GM19043 (cell line): ENCODE data around the gene DLGAP1.
"Not testable (repeated sequence)": the region's sequence is repeated elsewhere in the genome, so short reads cannot be mapped to it uniquely, and the experiment has no call there.

Source experiments
- ATAC-seq: cut with Tn5 transposase; IDR thresholded peaks from one replicate; pipeline ENCODE4 v1.9.1; 2021; ENCODE audit warnings: low read depth; ENCODE audit not compliant: unreplicated experiment

The DLGAP1 gene

DNA sequence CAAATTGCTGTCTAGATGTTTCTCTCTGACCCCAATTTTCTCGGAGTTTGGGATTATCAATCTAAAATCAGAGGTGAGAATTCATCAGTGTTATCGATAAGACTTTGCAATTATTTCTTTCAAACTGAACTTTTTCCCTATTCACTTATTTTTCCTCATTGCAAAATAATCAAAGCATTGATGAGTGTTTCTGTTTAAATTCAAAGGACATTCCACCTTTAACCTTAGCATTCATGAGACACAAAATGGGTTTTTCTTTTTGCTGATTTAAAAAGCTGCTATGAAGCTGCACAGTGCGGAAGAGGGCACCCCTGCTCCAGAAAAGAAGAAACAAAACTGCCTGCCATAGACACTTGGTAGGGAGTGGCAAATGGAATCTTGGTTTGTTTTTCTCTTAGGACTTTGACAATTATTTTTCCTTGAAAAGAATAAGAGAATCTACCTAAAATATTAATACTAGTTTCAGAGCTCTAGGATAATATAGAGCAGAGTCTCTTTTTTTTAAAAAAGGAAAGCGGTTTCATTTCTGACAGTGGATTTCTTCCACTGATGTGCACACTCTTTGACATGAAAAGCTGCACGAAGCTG is 801.8 kb downstream of the DLGAP1 start:
- ATAC-seq, result no peak

DNA sequence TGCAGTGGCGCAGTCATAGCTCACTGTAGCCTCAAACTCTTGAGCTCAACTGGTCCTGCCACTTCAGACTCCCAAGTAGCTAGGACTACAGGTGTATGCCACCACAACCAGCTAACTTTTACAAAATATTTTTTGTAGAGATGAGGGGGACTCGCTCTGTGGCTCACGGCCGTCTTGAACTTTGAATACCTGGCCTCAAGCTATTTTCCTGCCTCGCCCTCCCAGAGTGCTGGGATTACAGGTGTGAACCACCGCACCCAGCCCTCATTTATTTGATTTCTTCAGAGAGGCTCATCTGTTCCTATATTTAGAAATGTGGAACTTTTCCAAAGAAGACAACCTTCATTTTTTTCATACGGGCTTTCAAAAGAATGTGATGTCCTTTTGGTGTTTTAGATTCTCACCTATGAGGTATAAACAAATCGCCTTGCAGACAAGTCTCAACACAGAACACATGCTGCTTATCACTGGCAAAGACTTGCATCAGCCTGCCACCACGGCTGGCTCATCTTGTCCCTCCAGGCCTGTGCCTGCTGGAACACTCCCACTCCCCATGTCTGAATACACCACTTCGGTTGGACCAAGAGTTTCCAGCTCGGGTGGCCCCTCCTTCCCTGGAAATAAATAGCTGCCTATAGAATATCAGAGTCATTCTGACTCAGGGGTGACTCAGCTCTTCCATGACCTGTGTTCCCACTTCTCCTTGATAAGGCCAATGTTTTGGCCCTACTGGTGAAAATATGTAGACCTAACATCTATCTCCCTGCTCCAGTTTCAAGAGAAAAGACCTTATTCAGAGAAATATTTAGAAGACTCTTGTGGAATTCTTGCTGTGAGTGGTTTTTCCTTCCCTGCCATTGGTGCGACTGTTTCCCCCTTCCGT is 802.5 kb downstream of the DLGAP1 start:
- no peak for ATAC-seq

DNA sequence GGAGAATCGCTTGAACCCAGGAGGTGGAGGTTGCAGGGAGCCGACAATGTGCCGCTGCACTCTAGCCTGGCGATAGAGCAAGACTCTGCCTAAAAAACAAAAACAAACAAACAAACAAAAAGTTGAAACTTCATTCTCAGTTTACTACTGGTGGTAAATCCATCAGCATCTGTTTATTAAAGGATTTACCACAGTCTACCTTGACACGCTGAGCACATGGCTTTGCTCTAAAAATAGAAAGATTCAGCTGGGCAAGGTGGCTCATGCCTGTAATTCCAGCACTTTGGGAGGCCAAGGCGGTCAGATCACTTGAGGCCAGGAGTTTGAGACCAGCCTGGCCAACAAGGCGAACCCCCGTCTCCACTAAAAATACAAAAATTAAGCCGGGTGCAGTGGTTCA is 803.8 kb downstream of the DLGAP1 start:
- no peak for ATAC-seq

DNA sequence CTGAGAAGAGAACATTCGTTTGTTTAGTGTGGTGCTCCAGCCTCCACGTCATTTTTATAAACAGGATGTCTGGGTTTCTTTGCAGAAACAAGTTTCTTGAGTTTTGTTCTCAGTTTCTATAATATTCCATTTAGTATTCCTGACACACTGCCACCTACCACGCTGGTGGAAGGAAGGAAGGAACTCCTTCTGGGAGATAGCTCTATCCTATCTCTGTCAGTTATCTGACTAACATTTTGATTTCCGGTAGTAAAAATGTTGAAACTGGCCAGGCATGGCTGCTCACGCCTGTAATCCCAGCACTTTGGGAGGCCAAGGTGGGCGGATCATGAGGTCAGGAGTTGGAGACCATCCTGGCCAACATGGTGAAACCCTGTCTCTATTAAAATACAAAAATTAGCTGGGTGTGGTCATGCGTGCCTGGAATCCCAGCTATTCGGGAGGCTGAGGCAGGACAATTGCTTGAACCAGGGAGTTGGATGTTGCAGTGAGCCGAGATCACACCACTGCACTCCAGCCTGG is 804.5 kb downstream of the DLGAP1 start:
- ATAC-seq, result not testable (repeated sequence)

DNA sequence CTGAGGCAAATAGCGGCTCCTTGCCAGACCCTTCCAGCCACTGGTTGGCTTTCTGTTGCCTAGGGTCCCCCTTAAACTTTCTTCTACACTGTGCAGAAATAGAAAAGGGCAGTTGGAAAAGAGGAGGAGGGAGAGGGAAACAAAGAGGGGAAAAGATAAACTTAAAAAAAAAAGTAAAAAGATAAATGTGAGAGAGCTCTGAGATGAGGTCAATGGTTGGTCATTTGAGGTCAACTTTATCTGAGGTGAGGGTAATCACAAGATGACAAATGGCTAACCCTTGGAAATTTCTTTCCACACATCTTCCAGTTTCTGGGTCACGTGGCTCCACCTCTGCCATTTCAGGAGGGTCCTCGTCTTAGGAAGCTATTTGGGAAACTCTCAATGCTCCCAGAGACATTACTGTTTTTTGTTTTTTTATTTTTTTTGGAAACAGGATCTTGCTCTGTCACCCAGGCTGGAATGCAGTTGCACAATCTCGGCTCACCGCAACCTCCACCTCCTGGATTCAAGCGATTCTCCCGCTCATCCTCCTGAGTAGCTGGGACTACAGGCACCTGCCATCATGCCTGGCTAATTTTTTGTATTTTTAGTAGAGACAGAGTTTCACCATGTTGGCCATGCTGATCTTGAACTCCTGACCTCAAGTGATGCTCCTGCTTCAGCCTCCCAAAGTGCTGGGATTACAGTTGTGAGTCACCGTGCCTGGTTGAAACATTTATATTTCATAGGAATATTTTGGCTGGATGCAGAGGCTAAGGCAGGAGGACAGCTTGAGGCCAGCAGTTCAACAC is 805.3 kb downstream of the DLGAP1 start:
- no peak for ATAC-seq

DNA sequence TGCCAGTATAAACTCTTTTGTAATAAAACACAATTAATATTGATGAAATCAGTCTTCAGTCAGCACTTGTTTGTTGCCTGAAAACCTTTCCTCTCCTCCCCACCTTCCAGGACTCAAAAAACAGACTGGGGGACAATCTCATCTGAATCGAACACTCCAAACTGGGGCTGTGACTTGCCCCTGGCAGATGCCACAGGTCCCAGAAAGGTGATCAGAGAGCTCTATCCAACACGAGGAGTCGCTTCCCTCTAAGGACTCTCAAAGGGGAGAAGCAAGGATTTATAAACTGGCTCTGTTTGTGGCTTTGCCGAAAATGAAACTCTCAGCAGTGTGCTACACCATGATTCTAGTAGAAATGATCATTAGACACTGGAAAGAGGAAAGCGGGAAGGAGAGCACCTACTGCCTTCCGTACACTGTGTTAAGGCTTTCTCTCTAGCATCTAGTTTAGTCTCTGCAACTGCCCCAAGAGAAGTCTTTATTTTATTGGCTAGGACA is 805.9 kb downstream of the DLGAP1 start:
- no peak for ATAC-seq

- ATAC-seq, result no peak
Observed at GRCh38 chr18:3648641-3649040, 806.5 kb downstream of the DLGAP1 start.

DNA sequence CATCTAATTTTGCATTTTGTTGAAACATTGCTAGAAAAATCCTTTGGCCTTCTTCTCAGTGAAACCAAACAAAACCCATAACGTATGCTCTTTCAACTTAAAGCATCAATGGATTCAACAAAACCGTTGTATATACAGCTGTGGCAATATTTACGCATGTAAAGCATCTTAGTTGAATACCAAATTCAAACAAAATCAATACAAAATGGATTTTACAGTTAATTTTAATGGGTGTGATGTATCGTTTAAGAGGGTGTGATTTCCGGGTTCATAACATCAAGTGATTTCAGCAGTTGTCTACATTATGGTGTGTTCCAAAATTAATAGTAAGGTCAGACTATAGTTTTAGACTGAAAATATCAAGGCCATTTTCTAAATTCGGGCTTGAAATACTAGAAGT is 806.9 kb downstream of the DLGAP1 start:
- ATAC-seq, result no peak

- no peak for ATAC-seq
Observed at GRCh38 chr18:3647636-3648035, 807.5 kb downstream of the DLGAP1 start.

DNA sequence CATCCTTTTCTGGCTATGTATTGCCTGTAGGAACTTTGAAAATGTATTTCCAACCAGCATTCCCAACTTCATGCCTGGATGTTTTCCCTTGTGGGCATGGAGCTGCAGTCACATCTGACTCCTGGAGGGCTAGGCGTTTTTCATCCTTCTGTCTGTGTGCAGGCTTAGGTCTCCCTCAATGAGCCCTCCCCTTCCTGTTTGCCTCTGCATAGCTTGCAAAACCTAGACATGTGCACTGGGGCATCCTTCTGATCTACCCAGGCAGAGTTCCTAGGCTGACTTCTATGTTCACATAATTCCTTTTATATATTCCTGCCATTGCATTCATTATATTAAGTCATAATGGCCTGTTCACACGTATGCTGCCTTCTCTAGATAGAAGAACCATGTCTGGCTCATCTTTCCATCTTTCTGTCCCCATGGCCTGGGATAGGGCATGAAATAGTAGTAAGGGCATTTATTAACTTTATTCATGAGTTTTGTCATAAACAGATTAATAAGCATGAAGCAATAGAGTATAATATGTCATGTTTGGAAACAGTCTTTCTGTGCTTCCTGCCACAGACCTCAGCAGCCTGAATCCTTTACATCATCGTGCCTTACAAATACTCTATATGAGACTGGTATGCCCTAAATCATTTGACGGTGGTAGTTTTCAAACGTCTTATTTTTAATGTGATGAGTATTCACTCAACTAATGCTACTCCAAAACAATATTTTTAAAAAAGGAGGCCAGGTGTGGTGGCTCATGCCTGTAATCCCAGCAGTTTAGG is 809.5 kb downstream of the DLGAP1 start:
- no peak for ATAC-seq

- no peak for ATAC-seq
Observed at GRCh38 chr18:3634250-3634939, 820.7 kb downstream of the DLGAP1 start.

GRCh38 chr18:3631887-3632286 is 823.2 kb downstream of the DLGAP1 start:
- no peak for ATAC-seq

DNA sequence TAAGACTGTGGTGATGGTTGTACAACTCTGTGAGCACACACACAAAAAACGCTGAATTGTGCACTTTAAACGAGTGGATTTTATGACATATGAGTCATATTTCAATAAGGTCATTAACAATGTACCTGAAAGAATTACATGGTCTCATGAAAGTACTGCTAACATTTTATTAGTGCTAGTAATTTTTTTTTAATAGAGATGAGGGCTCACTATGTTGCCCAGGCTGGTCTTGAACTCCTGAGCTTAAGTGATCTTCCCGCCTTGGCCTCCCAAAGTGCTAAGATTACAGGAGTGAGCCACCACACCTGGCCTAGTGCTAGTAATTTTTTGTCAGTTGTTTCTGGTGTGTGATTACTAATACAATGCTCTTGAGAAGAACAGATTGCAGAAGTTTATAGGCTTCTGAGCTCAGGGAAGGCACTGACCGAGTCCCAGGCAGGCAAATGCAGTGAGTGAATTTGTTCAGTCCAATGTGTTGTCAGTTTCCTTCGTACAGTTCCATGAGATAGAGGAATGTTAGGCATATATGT is 828.1 kb downstream of the DLGAP1 start:
- no peak for ATAC-seq

DNA sequence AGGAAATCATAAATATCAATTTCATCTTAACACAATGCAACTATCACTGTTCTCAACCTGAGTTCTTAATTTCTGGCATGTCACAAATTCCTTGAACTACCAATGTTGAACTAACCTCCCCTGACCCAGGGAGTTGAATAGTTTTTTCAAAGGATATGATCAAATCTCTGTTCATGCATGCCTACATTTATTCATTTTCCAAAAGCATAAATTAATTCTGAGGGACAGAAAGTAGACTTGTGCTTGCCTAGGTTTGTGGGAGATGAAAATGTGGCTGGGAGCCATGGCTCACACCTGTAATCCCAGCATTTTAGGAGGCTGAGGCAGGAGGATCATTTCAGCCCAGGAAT is 829.4 kb downstream of the DLGAP1 start:
- ATAC-seq, result no peak

DNA sequence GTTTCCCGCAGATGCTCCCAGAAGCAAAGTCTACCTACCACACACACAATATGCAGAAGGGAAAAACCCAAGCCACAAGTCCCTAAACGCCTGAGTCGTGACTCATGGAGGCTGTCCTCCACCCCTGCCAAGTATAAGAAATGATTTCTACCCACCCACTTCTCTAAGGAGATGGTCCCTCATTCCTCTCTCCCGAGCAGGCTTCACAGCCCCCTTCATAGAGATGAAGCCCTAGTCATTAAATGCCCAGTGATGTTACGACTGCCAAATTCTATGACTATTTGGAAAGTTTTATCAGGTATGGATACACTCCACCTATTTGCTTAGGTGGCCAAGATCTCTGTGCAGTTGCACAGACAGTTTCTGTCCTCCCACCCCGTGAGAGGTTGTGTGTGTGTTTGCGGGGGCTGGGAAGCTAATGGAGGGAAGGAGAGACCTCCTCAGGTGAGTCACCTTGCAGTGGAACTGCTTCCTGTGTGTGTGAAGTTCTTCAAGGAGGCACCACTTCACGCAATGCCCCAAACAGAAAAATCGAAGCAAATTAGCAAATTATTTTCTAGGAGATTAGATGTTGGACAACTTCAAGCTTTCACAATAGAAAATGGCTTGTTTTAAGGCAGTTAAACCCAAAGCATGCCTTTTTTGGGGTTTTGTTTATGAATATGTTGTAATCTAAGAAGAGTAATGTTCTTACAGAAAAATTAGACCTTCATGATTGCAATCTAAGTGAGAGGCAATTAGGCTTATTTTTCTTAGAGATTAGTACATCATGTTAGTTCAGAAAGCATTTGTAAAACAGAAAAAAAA is 830.0 kb downstream of the DLGAP1 start:
- no peak for ATAC-seq

- no peak for ATAC-seq
Observed at GRCh38 chr18:3624546-3624934, 830.6 kb downstream of the DLGAP1 start.

DNA sequence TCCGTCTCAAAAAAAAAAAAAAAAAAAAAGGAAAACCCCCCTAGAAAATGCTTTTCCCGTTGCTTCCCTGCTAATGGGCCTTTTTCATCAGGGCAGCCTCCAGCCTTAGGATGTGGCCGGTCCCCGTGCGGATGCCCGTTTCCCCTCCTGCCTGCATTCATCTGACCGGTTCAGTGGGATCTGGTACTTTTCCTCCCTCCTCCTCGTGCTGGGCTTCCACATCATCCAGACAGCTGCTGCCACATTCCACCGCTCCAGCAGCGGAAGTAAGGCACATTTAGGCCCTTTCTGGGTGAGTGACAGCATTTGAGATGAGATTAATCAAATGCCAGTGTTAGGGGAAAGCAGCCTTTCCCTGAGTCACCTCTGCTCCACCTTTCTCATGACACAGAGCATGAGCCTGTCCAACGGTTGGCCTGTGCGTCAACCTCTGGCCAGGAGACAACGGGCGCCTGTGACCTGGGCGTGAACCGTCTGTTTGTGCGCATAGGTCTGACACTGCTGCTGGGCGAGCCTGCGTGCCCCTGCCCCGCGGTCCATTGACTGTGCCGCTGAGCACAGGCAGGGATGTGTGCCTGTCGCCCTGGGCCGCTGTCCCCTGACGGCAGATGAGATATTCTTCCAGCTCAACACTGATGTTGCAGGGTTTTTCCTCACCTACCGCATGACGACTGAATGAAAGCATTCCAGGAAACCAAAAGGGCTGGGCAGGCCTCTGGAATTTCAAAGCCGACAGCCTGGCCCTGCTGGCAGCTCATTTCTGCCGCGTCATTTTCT is 831.1 kb downstream of the DLGAP1 start:
- ATAC-seq, result no peak
